ENCODE measurements around the gene CPE.
"Not testable (repeated sequence)": the region's sequence is repeated elsewhere in the genome, so short reads cannot be mapped to it uniquely, and the experiment has no call there.

The CPE gene

DNA sequence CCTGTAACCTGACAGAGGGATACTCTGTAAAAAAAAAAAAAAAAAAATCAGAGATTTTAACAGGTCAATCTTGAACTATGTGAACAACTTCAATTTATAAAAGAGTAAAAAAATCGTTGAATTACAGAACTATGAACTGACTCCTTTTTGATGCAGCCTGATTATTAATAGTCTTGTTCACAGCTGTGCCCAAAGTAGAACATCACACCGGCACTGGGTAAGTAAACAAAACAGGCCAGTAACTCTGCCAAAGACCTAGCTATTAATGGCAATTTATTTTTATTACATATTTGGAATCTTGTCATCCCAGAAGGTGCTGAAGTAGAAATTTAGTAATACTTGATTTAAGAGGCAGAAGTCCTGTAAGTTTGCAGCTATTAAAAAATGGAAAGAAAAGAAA, 31.4 kb downstream of the CPE start:
- DNase-seq = no peak

- DNase-seq = no peak
Measured at GRCh38 chr4:165415910-165416309, 37.1 kb downstream of the CPE start.

DNA sequence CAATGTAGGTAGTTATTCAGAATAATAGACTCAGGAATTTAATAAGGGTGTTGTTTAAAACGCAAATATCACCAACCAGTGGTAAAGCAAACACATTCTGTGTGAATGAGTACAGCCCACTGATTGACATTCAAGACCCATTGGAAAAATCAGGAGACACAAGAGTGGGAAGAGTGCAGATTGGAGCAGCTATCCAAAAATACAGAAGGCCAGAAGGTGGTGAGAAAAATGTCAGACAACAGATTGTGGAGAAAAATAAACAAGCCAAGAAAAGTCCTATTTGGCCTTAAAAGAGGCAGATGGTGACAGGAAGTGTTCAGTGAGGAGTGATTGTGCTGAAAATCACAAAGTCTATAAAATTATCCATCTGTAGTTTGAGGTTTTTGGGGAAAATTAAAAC, 39.3 kb downstream of the CPE start:
- no peak for DNase-seq

GRCh38 chr4:165425629-165426028, 46.8 kb downstream of the CPE start:
- DNase-seq = no peak

DNA sequence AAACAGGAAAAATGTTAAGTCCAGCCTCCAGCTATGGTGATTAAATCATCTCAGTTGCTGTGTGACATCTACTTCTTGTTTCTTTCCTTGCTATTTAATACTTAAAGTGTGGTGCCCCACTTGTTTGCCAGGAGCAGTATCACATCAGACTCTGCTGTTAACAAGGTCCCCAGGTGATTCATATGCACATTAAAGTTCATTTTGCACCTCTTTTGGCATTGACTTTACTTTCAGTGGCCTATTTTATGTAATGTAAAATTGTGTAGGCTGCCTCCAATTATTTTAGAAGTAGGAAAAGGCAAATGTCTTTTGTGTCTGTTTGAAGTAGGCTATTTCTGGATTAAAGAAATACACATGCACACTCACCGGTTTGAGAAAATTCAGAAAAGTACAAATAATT, 47.5 kb downstream of the CPE start:
- DNase-seq = no peak

DNA sequence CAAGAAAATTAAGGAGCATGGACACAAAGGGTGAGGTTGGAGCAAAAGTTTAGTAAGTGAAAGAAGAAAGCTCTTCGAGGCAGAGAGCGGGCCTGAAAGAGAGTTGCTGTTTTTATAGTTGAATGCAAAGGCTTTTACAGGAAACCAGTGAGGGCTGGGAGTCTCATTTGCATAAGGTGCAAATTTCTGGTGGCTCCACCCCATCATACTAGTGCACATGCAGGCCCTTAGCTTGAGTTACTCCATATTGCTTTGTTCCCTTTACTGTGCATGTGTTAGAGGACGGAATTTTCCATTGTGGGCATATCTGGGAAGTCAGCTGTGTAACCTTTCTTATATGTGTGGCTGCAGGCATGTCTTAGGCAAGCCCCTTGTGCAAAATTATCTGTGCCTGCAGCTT, 48.0 kb downstream of the CPE start:
- no peak for DNase-seq

GRCh38 chr4:165428957-165429356, 50.1 kb downstream of the CPE start:
- DNase-seq = no peak

DNA sequence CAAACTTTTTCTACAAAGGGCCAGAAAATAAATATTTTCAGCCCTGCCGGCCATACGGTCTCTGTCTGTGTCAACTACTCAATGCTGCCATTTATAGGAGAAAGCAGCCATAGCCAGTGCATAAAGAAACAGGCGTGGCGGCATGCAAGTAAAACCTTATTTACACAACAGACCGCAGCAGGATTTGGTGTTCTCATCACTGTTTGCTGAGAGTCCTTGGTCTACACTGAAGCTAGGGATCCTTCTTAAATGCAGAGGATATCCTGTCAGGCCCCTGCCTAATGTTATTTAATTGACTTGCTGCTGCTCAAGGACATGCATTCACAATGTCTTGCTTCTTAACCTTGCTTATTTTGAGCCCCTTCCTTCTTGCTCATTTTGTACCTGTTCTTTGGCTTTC, 54.7 kb downstream of the CPE start:
- DNase-seq = no peak

DNA sequence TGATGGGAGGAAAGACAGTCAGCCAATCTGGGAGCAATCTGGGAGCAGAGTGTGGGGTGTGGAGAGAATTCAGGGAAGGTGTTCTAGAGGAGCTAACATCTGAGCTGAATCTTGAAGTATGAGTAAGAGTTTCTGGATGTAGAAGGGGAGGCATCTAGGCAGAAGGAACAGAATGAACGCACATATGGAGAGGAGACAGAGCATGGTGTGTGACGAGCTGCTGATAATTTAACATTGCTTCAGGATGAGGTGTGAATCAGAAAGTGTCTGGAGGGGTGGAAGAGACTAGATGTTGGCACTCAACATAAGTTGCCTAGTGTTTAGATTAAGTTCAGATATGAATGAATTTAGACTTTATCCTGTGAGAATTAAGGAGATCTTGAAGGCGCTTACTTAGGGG, 58.9 kb downstream of the CPE start:
- no peak for DNase-seq

- no peak for DNase-seq
Measured at GRCh38 chr4:165439344-165439743, 60.5 kb downstream of the CPE start.

DNA sequence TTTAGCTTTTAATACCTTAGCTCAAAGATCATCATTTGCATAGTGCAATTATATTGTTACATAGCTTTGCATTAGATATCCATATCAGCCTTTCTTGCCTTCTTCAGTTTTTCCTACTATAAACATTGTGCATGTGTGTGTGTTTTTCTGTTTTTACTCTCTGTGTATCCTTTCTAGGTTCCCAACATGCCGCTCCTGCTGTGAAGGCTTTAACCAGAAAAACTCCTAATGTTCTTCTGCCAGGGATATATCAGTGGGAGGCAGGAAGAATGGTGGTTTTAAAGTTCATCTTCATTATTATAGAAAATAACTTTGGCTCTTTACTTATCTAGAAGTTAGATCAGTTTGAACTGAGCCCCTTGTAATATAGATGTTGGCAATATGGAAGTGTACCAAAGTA, 61.2 kb downstream of the CPE start:
- no peak for DNase-seq

DNA sequence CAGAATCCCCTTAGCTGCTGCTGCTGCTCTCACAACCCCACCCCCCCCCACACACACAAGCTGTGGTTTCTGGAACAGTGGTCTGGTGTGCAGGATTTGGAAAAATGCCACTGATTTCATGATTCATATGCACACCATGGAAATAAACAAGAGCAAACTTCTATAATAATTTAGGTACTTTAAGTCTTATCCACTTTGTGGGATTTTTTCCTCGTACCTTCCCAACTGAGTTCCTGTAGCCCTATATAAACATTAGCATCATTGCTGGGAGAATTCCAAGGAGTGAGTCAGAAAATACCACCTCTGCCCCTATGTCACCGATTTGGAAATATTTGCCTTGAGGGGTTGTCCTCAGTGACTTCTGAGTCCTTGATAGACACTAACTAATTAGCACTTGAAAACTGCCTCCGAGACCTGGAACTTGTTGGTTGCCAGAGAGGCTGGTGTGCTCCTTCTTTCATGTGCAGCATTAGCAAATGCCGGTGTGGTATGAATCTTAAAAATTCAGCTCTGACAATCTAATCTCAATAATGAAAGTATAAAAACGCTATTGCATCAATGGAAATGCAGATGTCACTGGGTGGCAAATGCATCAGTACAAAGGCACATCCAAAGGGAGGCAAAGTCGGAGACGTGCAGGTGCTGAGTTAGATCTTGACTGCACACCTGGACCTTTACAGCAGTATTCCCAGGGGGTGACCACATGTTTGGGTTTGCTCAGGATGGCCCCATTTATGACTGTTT, 61.8 kb downstream of the CPE start:
- DNase-seq = peak; percentile 45

DNA sequence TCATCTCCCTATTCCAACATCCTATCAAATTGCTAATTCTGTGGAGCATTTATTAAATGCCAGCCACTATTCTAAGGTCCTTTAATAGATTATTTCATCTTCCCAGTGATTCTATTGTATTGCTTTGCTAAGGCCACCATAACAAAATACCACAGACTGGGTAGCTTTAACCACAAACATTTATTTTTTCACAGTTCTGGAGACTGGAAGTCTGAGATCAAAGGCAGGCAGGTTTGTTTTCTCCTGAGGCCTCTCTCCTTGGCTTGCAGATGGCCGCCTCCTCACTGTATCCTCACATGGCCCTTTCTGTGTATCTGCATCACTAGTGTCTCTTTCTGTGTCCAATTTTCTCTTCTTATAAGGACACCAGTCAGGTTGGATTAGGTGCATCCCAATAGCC, 64.5 kb downstream of the CPE start:
- no peak for DNase-seq

GRCh38 chr4:165448700-165449099, 69.9 kb downstream of the CPE start:
- DNase-seq = no peak

- no peak for DNase-seq
Measured at GRCh38 chr4:165449333-165449732, 70.5 kb downstream of the CPE start.

GRCh38 chr4:165450871-165451270, 72.1 kb downstream of the CPE start:
- no peak for DNase-seq

GRCh38 chr4:165453140-165453539, 74.3 kb downstream of the CPE start:
- DNase-seq = not testable (repeated sequence)

DNA sequence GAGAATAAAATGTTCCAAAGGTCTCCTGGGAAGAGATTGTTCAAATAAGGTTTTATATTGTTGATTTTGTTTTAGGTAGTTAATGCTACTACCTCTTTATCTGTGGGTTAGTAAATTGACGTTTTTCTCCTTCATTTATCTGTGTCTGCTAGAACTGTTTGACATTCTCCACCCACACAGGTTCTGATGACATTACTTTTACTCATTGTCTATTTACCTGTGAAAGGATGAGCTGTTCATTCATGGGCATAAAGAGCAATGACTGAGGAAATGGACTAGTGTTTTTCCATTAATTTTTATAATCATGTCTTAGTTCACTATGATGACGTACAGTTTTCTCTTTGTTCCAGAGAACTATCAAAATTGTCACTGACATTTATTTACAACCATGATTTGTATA, 75.6 kb downstream of the CPE start:
- no peak for DNase-seq

DNA sequence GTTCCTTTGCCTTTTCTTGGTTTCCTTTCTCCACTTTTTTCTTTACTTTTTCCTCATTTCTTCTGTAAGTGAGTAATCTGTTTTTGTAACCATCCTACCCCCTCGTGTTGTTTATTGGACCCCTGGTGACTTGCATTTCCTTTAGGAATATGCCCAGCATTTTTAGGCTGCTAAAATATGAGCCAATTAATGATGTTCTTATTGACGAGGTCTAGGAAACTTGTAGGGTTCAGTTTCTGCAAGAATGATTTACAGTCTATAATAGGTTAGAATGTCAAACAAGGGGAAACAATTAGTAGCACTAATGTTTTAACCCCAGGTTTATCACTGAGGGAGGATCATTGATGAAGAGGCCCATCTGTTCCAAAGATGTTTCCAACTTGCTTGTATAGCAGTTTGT, 79.0 kb downstream of the CPE start:
- DNase-seq = no peak

DNA sequence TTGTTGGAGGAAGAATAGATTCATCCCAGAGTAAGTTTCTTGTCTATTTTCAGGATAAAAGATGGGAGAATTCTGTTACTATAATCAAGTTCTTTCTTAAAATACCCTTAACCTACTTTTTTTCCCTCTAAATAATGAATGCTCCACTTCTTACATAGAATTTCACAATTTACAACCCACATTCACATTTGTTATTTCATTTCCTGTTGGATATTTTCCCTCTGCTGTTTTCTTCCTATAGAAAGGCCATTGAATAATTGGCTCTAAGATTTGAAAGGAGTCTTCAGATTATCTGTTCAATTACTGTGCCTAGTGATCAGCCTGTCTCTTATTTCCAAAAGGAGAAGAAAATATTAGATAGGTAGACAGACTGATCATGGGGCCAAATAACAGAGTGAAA, 79.7 kb downstream of the CPE start:
- DNase-seq = no peak

DNA sequence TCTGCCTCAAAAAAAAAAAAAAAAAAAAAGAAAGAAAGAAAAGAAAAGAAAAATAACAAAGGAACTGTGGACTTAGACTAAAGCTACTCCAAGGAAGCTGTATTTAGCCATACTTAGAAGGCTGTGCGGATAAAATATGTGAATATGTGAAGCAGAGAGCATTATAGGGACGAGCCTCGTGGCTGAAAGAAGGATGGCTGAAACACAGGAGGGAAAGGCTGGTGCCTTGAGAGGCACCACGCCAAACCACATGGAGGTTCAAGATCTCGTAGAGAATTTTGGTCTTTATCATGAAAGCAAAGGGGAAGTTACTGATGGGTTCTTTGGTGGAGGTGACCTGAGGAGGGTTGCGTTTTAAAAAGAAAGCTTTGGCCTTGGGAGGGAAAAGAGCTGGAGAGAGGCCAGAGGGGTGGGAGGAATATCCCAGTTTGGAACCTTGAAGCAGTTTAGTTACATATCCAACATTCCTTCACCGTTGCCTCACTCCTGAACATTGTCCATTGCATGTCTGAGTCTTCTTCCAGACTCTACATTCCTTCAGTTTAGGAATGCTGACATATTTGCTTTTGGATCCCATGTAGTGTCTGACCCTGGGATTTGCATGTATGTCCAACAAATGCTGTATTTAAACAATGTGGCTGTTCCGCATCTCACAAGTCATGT, 82.5 kb downstream of the CPE start:
- peak; percentile 58 for DNase-seq

- DNase-seq = no peak
Measured at GRCh38 chr4:165462009-165462408, 83.2 kb downstream of the CPE start.

- no peak for DNase-seq
Measured at GRCh38 chr4:165464376-165464775, 85.6 kb downstream of the CPE start.

DNA sequence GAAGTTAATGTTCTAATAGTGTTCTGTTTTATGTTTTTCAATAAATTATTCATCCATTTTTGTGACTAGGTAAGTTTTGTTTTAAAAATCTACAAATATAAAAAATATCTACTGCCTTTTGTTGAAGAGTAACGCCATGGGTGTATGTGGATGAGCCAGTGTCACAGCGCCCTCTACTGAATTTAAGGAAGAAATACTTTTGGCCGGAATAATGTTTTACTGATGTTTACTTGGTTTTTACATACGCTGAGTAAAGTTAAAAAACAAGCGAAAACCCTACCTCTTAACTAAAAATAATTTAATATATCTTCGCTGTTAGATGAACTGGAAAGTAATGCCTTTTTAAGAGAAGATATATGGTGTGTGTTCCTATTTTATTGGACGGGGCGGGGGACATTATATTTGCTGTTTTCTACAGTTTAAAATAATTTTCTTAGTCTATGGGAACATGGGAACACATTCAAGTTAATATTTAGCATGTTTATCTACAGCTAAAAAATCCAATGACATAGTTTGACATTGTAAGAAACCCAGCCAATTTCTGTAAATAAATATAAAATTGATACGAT, 86.1 kb downstream of the CPE start:
- DNase-seq = no peak

DNA sequence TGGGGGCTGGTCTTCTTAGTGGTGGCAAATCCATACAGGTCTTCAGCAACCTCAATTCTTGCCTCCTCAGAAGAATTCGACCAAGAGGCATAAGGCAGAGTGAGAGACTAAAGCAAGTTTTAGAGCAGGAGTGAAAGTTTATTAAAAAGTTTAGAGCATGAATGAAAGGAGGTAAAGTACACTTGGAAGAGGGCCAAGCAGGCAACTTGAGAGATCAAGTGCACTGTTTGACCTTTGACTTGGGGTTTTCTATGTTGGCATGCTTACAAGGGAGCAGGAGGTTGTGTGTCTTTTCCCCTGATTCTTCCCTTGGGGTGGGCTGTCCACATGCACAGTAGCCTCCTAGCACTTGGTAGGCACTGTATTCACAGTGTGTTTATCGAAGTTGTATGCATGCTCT, 91.2 kb downstream of the CPE start:
- no peak for DNase-seq
